Activated B cell treated with CpG ODN at 0.5 μM for 24 hours (primary cell): ENCODE measurements around the gene TPCN1. TPM values are rescaled to one million over a fixed set of nuclear protein-coding genes. Genes with fewer than 3 reads are reported as not detected.

Experiments used
- ATAC-seq: fragments of 200-7000 bp; cut with Tn5 transposase; one replicate; pipeline ENCODE4 v1.10.0; 2021; ENCODE audit warnings: low read depth, mild to moderate bottlenecking, moderate library complexity
- CTCF ChIA-PET: fragments of 350-600 bp; sonication (Branson Sonifier 250); formaldehyde crosslinking; loops from one replicate; lab custom pipeline; 2021; ENCODE audit warnings: antibody characterized with exemption; lab: Charles Lee
- POLR2A ChIA-PET: fragments of 350-600 bp; sonication (Branson Sonifier 250); formaldehyde crosslinking; loops from one replicate; lab custom pipeline; 2021; ENCODE audit warnings: antibody characterized with exemption; lab: Charles Lee
- DNase-seq: peaks from one replicate; pipeline ENCODE4 v3.0.0; 2022
- H3K27ac Mint-ChIP-seq: one replicate; pipeline ENCODE4 v1.8.0; 2020; ENCODE audit warnings: mixed read lengths
- H3K27me3 Mint-ChIP-seq: one replicate; pipeline ENCODE4 v1.8.0; 2021; ENCODE audit warnings: mixed read lengths
- H3K36me3 Mint-ChIP-seq: one replicate; pipeline ENCODE4 v1.8.0; 2021; ENCODE audit warnings: low read depth, mixed read lengths
- H3K4me1 Mint-ChIP-seq: one replicate; pipeline ENCODE4 v1.8.0; 2021; ENCODE audit warnings: mixed read lengths
- H3K4me3 Mint-ChIP-seq: one replicate; pipeline ENCODE4 v1.8.0; 2020; ENCODE audit warnings: mild to moderate bottlenecking, mixed read lengths
- H3K9me3 Mint-ChIP-seq: one replicate; pipeline ENCODE4 v1.8.0; 2020; ENCODE audit warnings: mixed read lengths
- CTCF ChIP-seq: fragments of 200-600 bp; IDR thresholded peaks from one replicate; pipeline ENCODE4 v1.8.0; 2022; ENCODE audit warnings: antibody characterized with exemption, mild to moderate bottlenecking
- intact Hi-C: fragments of 100-400 bp; cut with micrococcal nuclease; formaldehyde crosslinking; loops from one replicate; pipeline ENCODE4 v1.15.1; 2024
- total RNA-seq: library from RNA; stranded (reverse); gene quantifications from 2 replicates; pipeline ENCODE4 v1.2.3, GENCODE V29; 2022

Gene TPCN1
- total RNA-seq, 1 donor from 2014 or later = 126 TPM

- Mint-ChIP-seq H3K36me3 (peaks cover 64% of the 10 kb centered on the region), H3K27me3 (no peaks in the 10 kb centered on the region), H3K4me3 (no peak overlapping the region), H3K4me1 (peaks cover 3% of the 10 kb centered on the region), H3K27ac (no peak overlapping the region), H3K9me3 (no peaks in the 10 kb centered on the region)
- ChIA-PET POLR2A (no interaction called here), CTCF (no interaction called here)
- DNase-seq = no peak
- intact Hi-C loops = no loop called here
- no peak for TF ChIP-seq CTCF
- no peak for ATAC-seq
Measured at GRCh38 chr12:113247123-113248050, 26.1 kb downstream of the TPCN1 start.

- ATAC-seq = no peak
- intact Hi-C loops = no loop called here
- Mint-ChIP-seq H3K27me3 (no peaks in the 10 kb centered on the region), H3K27ac (no peak overlapping the region), H3K9me3 (peaks cover under 1% of the 10 kb centered on the region), H3K4me1 (no peaks in the 10 kb centered on the region), H3K4me3 (no peak overlapping the region), H3K36me3 (peaks cover 64% of the 10 kb centered on the region)
- TF ChIP-seq CTCF = no peak
- POLR2A ChIA-PET = no interaction called here
- DNase-seq = no peak
- CTCF ChIA-PET = no interaction called here
Measured at GRCh38 chr12:113248051-113248825, 27.0 kb downstream of the TPCN1 start.

GRCh38 chr12:113248842-113249435 is 27.7 kb downstream of the TPCN1 start:
- CTCF ChIA-PET = no interaction called here
- H3K27ac Mint-ChIP-seq = no peak overlapping the region
- no peak for TF ChIP-seq CTCF
- POLR2A ChIA-PET = no interaction called here
- no peak overlapping the region for H3K4me3 Mint-ChIP-seq
- H3K4me1 Mint-ChIP-seq = no peaks in the 10 kb centered on the region
- intact Hi-C loops = no loop called here
- peaks cover 7% of the 10 kb centered on the region for H3K9me3 Mint-ChIP-seq
- no peaks in the 10 kb centered on the region for H3K27me3 Mint-ChIP-seq
- H3K36me3 Mint-ChIP-seq = peaks cover 68% of the 10 kb centered on the region
- DNase-seq = no peak
- ATAC-seq = no peak

GRCh38 chr12:113249546-113249945 is 28.3 kb downstream of the TPCN1 start:
- no peaks in the 10 kb centered on the region for H3K4me1 Mint-ChIP-seq
- ChIA-PET POLR2A (no interaction called here), CTCF (no interaction called here)
- H3K27ac Mint-ChIP-seq = no peak overlapping the region
- intact Hi-C loops = no loop called here
- DNase-seq (no peak), ATAC-seq (no peak)
- no peak for TF ChIP-seq CTCF
- no peaks in the 10 kb centered on the region for H3K27me3 Mint-ChIP-seq
- H3K9me3 Mint-ChIP-seq = peaks cover 7% of the 10 kb centered on the region
- peaks cover 71% of the 10 kb centered on the region for H3K36me3 Mint-ChIP-seq
- no peak overlapping the region for H3K4me3 Mint-ChIP-seq

GRCh38 chr12:113250045-113250444 is 28.8 kb downstream of the TPCN1 start:
- DNase-seq = no peak
- no peaks in the 10 kb centered on the region for H3K27me3 Mint-ChIP-seq
- no peaks in the 10 kb centered on the region for H3K4me1 Mint-ChIP-seq
- intact Hi-C loops = no loop called here
- CTCF ChIA-PET = no interaction called here
- no peak for TF ChIP-seq CTCF
- no peak overlapping the region for H3K27ac Mint-ChIP-seq
- POLR2A ChIA-PET = no interaction called here
- peaks cover 7% of the 10 kb centered on the region for H3K9me3 Mint-ChIP-seq
- no peak for ATAC-seq
- H3K36me3 Mint-ChIP-seq = peaks cover 72% of the 10 kb centered on the region
- H3K4me3 Mint-ChIP-seq = no peak overlapping the region
